K562 (cell line): ENCODE measurements around the gene RHOB. TPM values are rescaled to one million over a fixed set of nuclear protein-coding genes. Genes with fewer than 3 reads are reported as not detected.

Source experiments
- ATAC-seq: fragments of 200-7000 bp; cut with Tn5 transposase; 3 replicates; pipeline ENCODE4 v1.9.1; 2020; ENCODE audit warnings: moderate library complexity
- BruUV-seq: library from RNA; stranded (reverse); fragments of 400-500 nt; replicated peaks from 2 replicates; lab custom pipeline; 2021; lab: Mats Ljungman, UMichigan
- CTCF ChIA-PET: fragments of 300-600 bp; formaldehyde crosslinking; extraction: SDS; loops from one replicate; lab custom pipeline; 2021; ENCODE audit warnings: low intra/inter-chr PET ratio; lab: Yijun Ruan, JAX
- POLR2A ChIA-PET: fragments of 300-600, 350-650 bp; sonication (Branson Sonifier 250); formaldehyde crosslinking; extraction: SDS; loops from one replicate; lab custom pipeline; 2021; ENCODE audit warnings: antibody characterized with exemption, inconsistent platforms; lab: Yijun Ruan, JAX
- DNase-seq, 4 experiments: peaks; one replicate each; pipeline versions ENCODE4 v3.0.0 to v3.0.0-alpha.2; 2011 to 2018; ENCODE audit warnings: low spot score in 3 of 4, mixed read lengths in 3 of 4; ENCODE audit errors: extremely low read depth in 1 of 4
- FAIRE-seq: peaks from 2 replicates; lab custom pipeline; 2011; peaks lifted over from hg19 to GRCh38; lab: Jason Lieb, UNC
- H2AFZ ChIP-seq: 2 replicates; pipeline ENCODE4 v1.6.0; 2011; ENCODE audit warnings: low read depth, low read length, control low read depth, inconsistent platforms
- H3K27ac ChIP-seq: fragments of 200-600 bp; 3 replicates; pipeline ENCODE4 v1.8.0; 2011; ENCODE audit warnings: low read depth, mild to moderate bottlenecking, control low read depth, inconsistent platforms, low read length, moderate library complexity, mixed read lengths; ENCODE audit errors: extremely low read depth
- H3K27me3 ChIP-seq, 2 experiments: fragments of 300-600 bp in 1 of 2; 2 replicates in 1 of 2; 3 replicates in 1 of 2; pipeline versions ENCODE4 v1.6.0 to v1.8.0; 2011; ENCODE audit warnings: inconsistent platforms in 2 of 2, low read length in 2 of 2, mild to moderate bottlenecking in 1 of 2, mixed read lengths in 1 of 2, moderate library complexity in 1 of 2; ENCODE audit not compliant: control insufficient read depth in 2 of 2, insufficient read depth in 2 of 2
- H3K36me3 ChIP-seq: fragments of 300-600 bp; 3 replicates; pipeline ENCODE4 v1.8.0; 2011; ENCODE audit warnings: mild to moderate bottlenecking, low read length, inconsistent platforms; ENCODE audit not compliant: control insufficient read depth, insufficient read depth
- H3K4me1 ChIP-seq, 2 experiments: fragments of 200-600 bp in 1 of 2; replicated peaks in 1 of 2; 2 replicates in 1 of 2; 3 replicates in 1 of 2; pipeline versions ENCODE4 v1.5.1 to v1.8.0; 2011; ENCODE audit warnings: inconsistent platforms in 2 of 2, low read length in 2 of 2, mild to moderate bottlenecking in 1 of 2, mixed read lengths in 1 of 2, moderate library complexity in 1 of 2; ENCODE audit not compliant: control insufficient read depth in 2 of 2, insufficient read depth in 2 of 2
- H3K4me2 ChIP-seq: 2 replicates; pipeline ENCODE4 v1.6.1; 2011; ENCODE audit warnings: low read length, control low read depth, inconsistent platforms, mixed read lengths; ENCODE audit not compliant: insufficient read depth
- H3K4me3 ChIP-seq: fragments of 200-600 bp; sonication (generic), shearing (Covaris generic); 2 replicates; pipeline ENCODE4 v1.5.1; 2016; ENCODE audit warnings: control low read depth, inconsistent platforms
- H3K79me2 ChIP-seq: fragments of 200-600 bp; 3 replicates; pipeline ENCODE4 v1.8.0; 2011; ENCODE audit warnings: low read length, inconsistent platforms; ENCODE audit not compliant: control insufficient read depth, insufficient read depth
- H3K9ac ChIP-seq, 2 experiments: 2 replicates each; pipeline versions ENCODE4 v1.6.0 to v1.6.1; 2011; ENCODE audit warnings: low read depth in 2 of 2, low read length in 2 of 2, control low read depth in 1 of 2, inconsistent platforms in 1 of 2, mild to moderate bottlenecking in 1 of 2, mixed read lengths in 1 of 2; ENCODE audit not compliant: insufficient read depth in 1 of 2
- H3K9me1 ChIP-seq: one replicate; pipeline ENCODE4 v1.6.0; 2011; ENCODE audit warnings: inconsistent platforms, mild to moderate bottlenecking, low read length, moderate library complexity; ENCODE audit not compliant: control insufficient read depth, insufficient read depth
- H3K9me3 ChIP-seq: replicated peaks from 2 replicates; pipeline ENCODE4 v1.5.1; 2011; ENCODE audit warnings: low read depth, low read length, inconsistent platforms; ENCODE audit not compliant: control insufficient read depth, insufficient read depth
- H4K20me1 ChIP-seq: replicated peaks from 2 replicates; pipeline ENCODE4 v1.6.1; 2011; ENCODE audit warnings: low read length, inconsistent platforms, mixed read lengths; ENCODE audit not compliant: control insufficient read depth, insufficient read depth
- AFF1 ChIP-seq, 2 experiments: fragments of 450-650 bp; IDR thresholded peaks; 2 replicates each; pipeline ENCODE4 v1.6.1; 2018; ENCODE audit warnings: mild to moderate bottlenecking in 2 of 2, low read depth in 1 of 2; ENCODE audit not compliant: partially characterized antibody in 2 of 2
- BRD9 ChIP-seq: fragments of 450-650 bp; IDR thresholded peaks from 2 replicates; pipeline ENCODE4 v1.6.1; 2018; ENCODE audit warnings: low read depth; ENCODE audit not compliant: partially characterized antibody
- CBFA2T3 ChIP-seq: fragments of 450-650 bp; IDR thresholded peaks from 2 replicates; pipeline ENCODE4 v1.6.1; 2017
- FOXA1 ChIP-seq: fragments of 450-650 bp; IDR thresholded peaks from 2 replicates; pipeline ENCODE4 v1.6.1; 2016; ENCODE audit warnings: mild to moderate bottlenecking, borderline replicate concordance
- GABPB1 ChIP-seq: sonication (generic); formaldehyde crosslinking; IDR thresholded peaks from 2 replicates; pipeline ENCODE4 v1.8.0; 2022; ENCODE audit warnings: mild to moderate bottlenecking, missing genetic modification reagents
- HMG20A ChIP-seq: fragments of 450-650 bp; formaldehyde crosslinking; conservative IDR thresholded peaks from 2 replicates; pipeline ENCODE4 v1.4.0; 2020; ENCODE audit warnings: mild to moderate bottlenecking, mixed read lengths
- HOXB6 ChIP-seq: fragments of 250-450 bp; sonication (Bioruptor Pico); IDR thresholded peaks from 2 replicates; pipeline ENCODE4 v1.5.1; 2022; ENCODE audit warnings: mild to moderate bottlenecking, borderline replicate concordance
- ILK ChIP-seq: fragments of 450-650 bp; IDR thresholded peaks from 2 replicates; pipeline ENCODE4 v1.6.1; 2016; ENCODE audit warnings: missing genetic modification characterization, low read depth, mild to moderate bottlenecking, missing compliant biosample characterization, moderate library complexity, borderline replicate concordance
- POLR2G ChIP-seq: fragments of 200-400 bp; formaldehyde crosslinking; IDR thresholded peaks from 2 replicates; pipeline ENCODE4 v1.6.1; 2017; ENCODE audit warnings: low read depth, mild to moderate bottlenecking, antibody characterized with exemption, low read length, moderate library complexity
- POLR2H ChIP-seq: IDR thresholded peaks from 2 replicates; pipeline ENCODE4 v1.6.1; 2016; ENCODE audit warnings: missing genetic modification characterization, low read depth, mild to moderate bottlenecking, control low read depth, missing compliant biosample characterization, moderate library complexity
- SMAD4 ChIP-seq: fragments of 250-450 bp; sonication (Bioruptor Pico); conservative IDR thresholded peaks from 2 replicates; pipeline ENCODE4 v1.8.0; 2021; ENCODE audit warnings: inconsistent platforms, mild to moderate bottlenecking, moderate library complexity
- SMARCB1 ChIP-seq: IDR thresholded peaks from 2 replicates; pipeline ENCODE4 v1.6.1; 2011; ENCODE audit warnings: improper control_type of control experiment, low read depth; ENCODE audit not compliant: insufficient read length
- SMARCE1 ChIP-seq: fragments of 450-650 bp; IDR thresholded peaks from 2 replicates; pipeline ENCODE4 v1.7.1; 2016; ENCODE audit warnings: mild to moderate bottlenecking
- SMC3 ChIP-seq: conservative IDR thresholded peaks from 2 replicates; pipeline ENCODE4 v1.6.1; 2011; ENCODE audit warnings: low read depth, low read length, improper control_type of control experiment; ENCODE audit not compliant: insufficient read depth
- ZKSCAN1 ChIP-seq: fragments of 150-350 bp; IDR thresholded peaks from 2 replicates; pipeline ENCODE4 v1.6.1; 2016; ENCODE audit warnings: low read depth, low read length
- ZNF551 ChIP-seq: fragments of 250-450 bp; sonication (Bioruptor Pico); IDR thresholded peaks from 2 replicates; pipeline ENCODE4 v1.5.0; 2021; ENCODE audit warnings: mild to moderate bottlenecking, moderate library complexity
- ZNF584 ChIP-seq: fragments of 200-800 bp; sonication (Bioruptor generic); IDR thresholded peaks from 2 replicates; pipeline ENCODE4 v1.6.1; 2016; ENCODE audit warnings: low read depth, mild to moderate bottlenecking, missing genetic modification characterization, missing compliant biosample characterization
- ZNF717 ChIP-seq: fragments of 250-450 bp; sonication (Bioruptor Pico); IDR thresholded peaks from 2 replicates; pipeline ENCODE4 v1.5.0; 2021
- WGBS: fragments of 100-300 bp; shearing (Covaris generic); methylation state at CpG from one replicate; pipeline ENCODE4 v1.1.6; 2016; ENCODE audit warnings: low coverage, mixed read lengths; ENCODE audit not compliant: insufficient coverage; ENCODE audit errors: missing lambda C conversion rate; 5-methylcytosine and 5-hydroxymethylcytosine counted together
- in situ Hi-C: fragments of 300-500 bp; cut with MboI; formaldehyde crosslinking; loops from 4 replicates; pipeline ENCODE4 v1.15.0; 2018; ENCODE audit warnings: inconsistent platforms, mixed read lengths
- intact Hi-C: fragments of 100-400 bp; cut with micrococcal nuclease; formaldehyde crosslinking; loops from 2 replicates; pipeline ENCODE4 v1.14.2; 2022
- polyA plus RNA-seq, 8 experiments: library from polyadenylated mRNA; depleted of rRNA in 4 of 8; stranded (reverse) in 5 of 8; unstranded in 3 of 8; fragments of >200 nt; fragmentation: Nextera tagmentation in 2 of 8; fragmentation: Illumina TruSeq in 1 of 8; extraction: Ambion mirVana in 2 of 8; extraction: Trizol in 1 of 8; gene quantifications; 2 replicates each; pipeline versions ENCODE4 v1.2.1 to v1.2.3, GENCODE V29; 2011 to 2014; ENCODE audit warnings: inconsistent platforms in 1 of 8, missing spikeins in 1 of 8
- total RNA-seq, 7 experiments: library from RNA; depleted of rRNA in 6 of 7; stranded (reverse); fragments of >200 nt in 6 of 7; fragmentation: Illumina TruSeq in 2 of 7; extraction: Trizol in 2 of 7; gene quantifications; 2 replicates each; pipeline versions ENCODE4 v1.2.1 to v1.2.3, GENCODE V29; 2011 to 2021; ENCODE audit warnings: low replicate concordance in 1 of 7

The RHOB gene
- total and polyA plus RNA-seq, 9 of the 15 experiments (the other 6 are each of a cell fraction or from before 2014, with no cell fraction given): 0.07 to 4.8 (median 1.1) TPM

GRCh38 chr2:20485612-20486388, 38.9 kb downstream of the RHOB start:
- intact Hi-C loops: no loop called here
- H3K9me1 ChIP-seq: no peaks in the 10 kb centered on the region
- no peak overlapping the region for H3K4me3 ChIP-seq
- TF ChIP-seq CBFA2T3 (no peak), BRD9 (no peak), ILK (tag) (no peak), SMAD4 (no peak), ZNF551 (CRISPR knock-in tag) (no peak), POLR2G (no peak), ZKSCAN1 (no peak), HMG20A (no peak), SMC3 (no peak), FOXA1 (no peak), SMARCB1 (no peak), GABPB1 (no peak), ZNF717 (CRISPR knock-in tag) (no peak), POLR2H (tag) (no peak), AFF1 (IDR thresholded peaks at IDR 0.05; ENCODE audit: low read depth in 1 of 2, partially characterized antibody in 2 of 2) (no peak), ZNF584 (CRISPR knock-in tag) (no peak), SMARCE1 (no peak), HOXB6 (CRISPR knock-in tag) (no peak)
- TF ChIP-seq, all 486 proteins: peak for 0
- POLR2A ChIA-PET: interaction anchor here (0.7 to 1.6 kb wide), 4 partner anchors 12 to 20 kb away, joined by 3 to 10 read pairs (median 3); no protein-coding TSS in a partner anchor
- no peak for DNase-seq
- H3K79me2 ChIP-seq: no peaks in the 10 kb centered on the region
- no TSS peak for BruUV-seq
- H3K9me3 ChIP-seq: no peaks in the 10 kb centered on the region
- in situ Hi-C loops: no loop called here
- H3K36me3 ChIP-seq: no peaks in the 10 kb centered on the region
- ATAC-seq: no peak
- no peak overlapping the region for H3K4me2 ChIP-seq
- FAIRE-seq: no peak
- H3K4me1 ChIP-seq: no peaks in the 10 kb centered on the region; a peak in 1 of 5 replicates
- WGBS: 1% methylated on average over 6 of the region's 7 CpGs
- CTCF ChIA-PET: no interaction called here
- H3K27ac ChIP-seq: no peak overlapping the region
- no peaks in the 10 kb centered on the region for H4K20me1 ChIP-seq
- no peak overlapping the region for H2AFZ ChIP-seq
- H3K9ac ChIP-seq: no peak overlapping the region
- H3K27me3 ChIP-seq: peaks cover 10 to 65% of the 10 kb centered on the region in 2 experiments; a peak in 3 of 5 replicates
